NCI-H1694 treated with DMSO at 0.1 percent for 48 hours (cell line): ENCODE data around the gene MEDAG.

ENCODE experiments used
- DNase-seq: peaks from one replicate; lab custom pipeline; 2025; lab: John Stamatoyannopoulos, UW

MEDAG gene

GRCh38 chr13:30905932-30906383, at the start of gene MEDAG:
TSS of gene MEDAG (plus strand) at chr13:30906271. CDS start at chr13:30906516, 245 bp downstream.
- no peak for DNase-seq

- no peak for DNase-seq
Observed at GRCh38 chr13:30857018-30857417, 49.1 kb upstream of the MEDAG start.

- no peak for DNase-seq
Observed at GRCh38 chr13:30857636-30858035, 48.4 kb upstream of the MEDAG start.

- DNase-seq: no peak
Observed at GRCh38 chr13:30859326-30859725, 46.7 kb upstream of the MEDAG start.

- DNase-seq: no peak
Observed at GRCh38 chr13:30861163-30861562, 44.9 kb upstream of the MEDAG start.

- no peak for DNase-seq
Observed at GRCh38 chr13:30861836-30862467, 44.1 kb upstream of the MEDAG start.

GRCh38 chr13:30862707-30863106, 43.4 kb upstream of the MEDAG start:
- DNase-seq: no peak

GRCh38 chr13:30863231-30863630, 42.8 kb upstream of the MEDAG start:
- DNase-seq: no peak

- no peak for DNase-seq
Observed at GRCh38 chr13:30863796-30864195, 42.3 kb upstream of the MEDAG start.

GRCh38 chr13:30864433-30865122, 41.5 kb upstream of the MEDAG start:
- DNase-seq: peak; percentile 58

- peak; percentile 85 for DNase-seq
Observed at GRCh38 chr13:30865123-30866049, 40.7 kb upstream of the MEDAG start.

GRCh38 chr13:30866677-30867076, 39.4 kb upstream of the MEDAG start:
- peak; percentile 19 for DNase-seq

- no peak for DNase-seq
Observed at GRCh38 chr13:30867089-30867669, 38.9 kb upstream of the MEDAG start.

GRCh38 chr13:30868799-30869470, 37.1 kb upstream of the MEDAG start:
- DNase-seq: no peak

- no peak for DNase-seq
Observed at GRCh38 chr13:30869491-30869890, 36.6 kb upstream of the MEDAG start.

- DNase-seq: no peak
Observed at GRCh38 chr13:30870049-30870884, 35.8 kb upstream of the MEDAG start.

- DNase-seq: no peak
Observed at GRCh38 chr13:30870916-30871587, 35.0 kb upstream of the MEDAG start.

- DNase-seq: peak; percentile 87
Observed at GRCh38 chr13:30871588-30872275, 34.3 kb upstream of the MEDAG start.

- DNase-seq: no peak
Observed at GRCh38 chr13:30872276-30872594, 33.8 kb upstream of the MEDAG start.
